Aorta (tissue), 5 donors: ENCODE data around the gene NT5C1A. TPM values are rescaled to one million over a fixed set of nuclear protein-coding genes. Genes with fewer than 3 reads are reported as not detected.

Source experiments
- ATAC-seq: fragments of 200-7000 bp; cut with Tn5 transposase; one replicate; pipeline ENCODE4 v1.9.1; 2022; ENCODE audit warnings: moderate library complexity; ENCODE audit not compliant: low FRiP score
- DNase-seq, 2 donors: peaks; one replicate each; pipeline ENCODE4 v3.0.0-alpha.2; 2020
- H3K27ac ChIP-seq, 2 donors: one replicate each; pipeline ENCODE4 v1.5.1; 2013; ENCODE audit warnings: low read length in 2 of 2, mild to moderate bottlenecking in 2 of 2, moderate library complexity in 2 of 2, control low read depth in 1 of 2, inconsistent platforms in 1 of 2, low read depth in 1 of 2
- H3K27me3 ChIP-seq, 2 donors: one replicate each; pipeline ENCODE4 v1.6.1; 2013; ENCODE audit warnings: control low read depth in 1 of 2, low read length in 1 of 2, mild to moderate bottlenecking in 1 of 2, moderate library complexity in 1 of 2; ENCODE audit not compliant: insufficient read depth in 2 of 2, control insufficient read depth in 1 of 2
- H3K36me3 ChIP-seq, 2 donors: one replicate each; pipeline ENCODE4 v1.6.1; 2013; ENCODE audit warnings: control low read depth in 1 of 2, low read length in 1 of 2, mild to moderate bottlenecking in 1 of 2; ENCODE audit not compliant: insufficient read depth in 2 of 2, control insufficient read depth in 1 of 2
- H3K4me1 ChIP-seq, 2 donors: one replicate each; pipeline ENCODE4 v1.6.1; 2013; ENCODE audit warnings: low read length in 2 of 2, control low read depth in 1 of 2, mild to moderate bottlenecking in 1 of 2, moderate library complexity in 1 of 2; ENCODE audit not compliant: insufficient read depth in 2 of 2, control insufficient read depth in 1 of 2
- H3K4me3 ChIP-seq, 2 donors: one replicate each; pipeline ENCODE4 v1.5.1; 2013; ENCODE audit warnings: low read length in 2 of 2, control low read depth in 1 of 2, mild to moderate bottlenecking in 1 of 2
- H3K9me3 ChIP-seq: one replicate; pipeline ENCODE4 v1.6.1; 2013; ENCODE audit warnings: mild to moderate bottlenecking, low read length; ENCODE audit not compliant: control insufficient read depth
- WGBS, 2 donors: extraction: QIAGEN DNeasy Blood & Tissue Kit; methylation state at CpG; one replicate each; pipeline ENCODE4 v1.1.7; 2013; 5-methylcytosine and 5-hydroxymethylcytosine counted together
- intact Hi-C, 2 donors: fragments of 100-400 bp; cut with DNase I; formaldehyde crosslinking; loops; one replicate each; pipeline versions ENCODE4 v1.14.2 to v1.15.0; 2022
- polyA plus RNA-seq, 2 donors: library from polyadenylated mRNA; stranded (reverse); fragments of 200-250 nt; gene quantifications; one replicate each; pipeline ENCODE4 v1.2.3, GENCODE V29; 2013
- total RNA-seq, 2 donors: library from RNA; stranded (reverse); fragmentation: NEBNext Ultra II Directional; extraction: Animal tissue kit (Norgen Biotek cat#: 25700); gene quantifications; one replicate each; pipeline ENCODE4 v1.2.1, GENCODE V29; 2021
- donor health status: healthy with polysubstance abuse.
- donor health status: Bipolar disorder and iron deficiency.
- donor health status: DM: no; HTN: no; CAD: no.
- donor health status: DM: no; HTN: no; CAD: no.
- donor health status: DM: yes; HTN: yes; CAD: no.

NT5C1A gene
- total and polyA plus RNA-seq, 4 donors, result 0.46 to 0.57 TPM; not detected in 2

DNA sequence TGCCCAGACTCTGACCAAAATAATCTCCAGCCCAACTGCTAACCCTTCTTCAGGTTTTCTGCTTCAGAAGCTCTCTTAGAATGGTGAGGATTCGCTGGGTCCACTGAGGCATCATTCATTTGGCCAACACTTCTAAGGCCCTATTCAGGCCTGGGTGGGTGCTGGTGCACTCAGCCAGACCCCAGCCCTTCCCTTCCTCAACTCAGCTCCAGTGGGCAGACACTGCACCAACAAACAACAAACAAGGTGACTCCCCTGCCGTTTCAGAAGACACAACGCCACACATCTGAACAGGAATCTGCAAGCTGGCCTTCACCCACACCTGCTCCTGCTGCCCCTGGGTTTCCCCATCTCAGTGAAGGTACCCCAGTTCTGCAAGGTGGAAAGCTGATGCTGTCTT is 38.5 kb downstream of the NT5C1A start:
- H3K4me3 ChIP-seq, result peak overlapping the region in 1 of 2 donors; percentile 15
- ATAC-seq (no peak), DNase-seq (no peak)
- H3K27me3 ChIP-seq, result no peaks in the 10 kb centered on the region
- H3K36me3 ChIP-seq, result peaks cover 3 to 10% of the 10 kb centered on the region in 2 donors
- intact Hi-C loops, result no loop called here
- H3K4me1 ChIP-seq, result peaks cover 3 to 7% of the 10 kb centered on the region in 2 donors
- H3K9me3 ChIP-seq, result no peaks in the 10 kb centered on the region
- H3K27ac ChIP-seq, result peak overlapping the region in 1 of 2 donors; percentile 39
- 46 to 53% methylated on average over 3 of the region's 3 CpGs for WGBS, 2 donors

DNA sequence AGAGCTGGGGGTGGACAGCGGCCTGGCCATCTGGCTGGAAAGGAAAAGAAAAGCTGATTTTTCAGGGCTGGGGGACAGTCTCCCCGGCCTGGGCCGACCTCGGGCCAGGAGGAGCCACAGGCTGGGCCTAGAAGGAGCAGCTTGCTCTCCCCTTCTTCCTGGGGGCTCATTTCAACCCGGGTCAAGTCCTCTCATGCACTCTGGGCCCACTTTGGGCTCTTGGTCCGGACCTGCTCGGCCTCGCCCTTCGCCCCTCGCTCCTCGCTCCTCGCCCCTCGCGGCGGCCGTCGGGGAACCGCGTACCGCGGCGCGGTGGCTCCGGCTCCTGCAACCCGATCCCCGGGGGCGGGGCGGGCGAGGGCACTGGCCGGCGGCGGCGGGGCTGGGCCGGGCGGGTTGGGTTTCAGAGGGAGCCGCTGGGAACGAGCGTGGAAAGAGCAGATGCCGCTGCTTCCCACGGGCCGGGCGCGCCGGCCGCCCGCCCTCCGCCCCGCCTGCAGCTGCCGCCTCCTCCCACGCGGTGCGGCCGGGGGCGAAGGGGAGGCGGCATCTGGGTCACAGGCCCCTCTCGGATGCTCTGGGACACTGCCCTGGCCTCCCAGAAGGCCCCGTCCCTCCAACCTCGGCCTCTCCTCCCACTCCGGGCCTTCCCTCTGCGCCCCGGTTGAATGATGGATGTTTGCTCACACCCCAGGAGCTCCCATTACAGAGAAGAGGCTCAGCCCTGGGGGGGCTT is 39.1 kb downstream of the NT5C1A start:
- 1 to 7% methylated on average over 31 to 61 of the region's 61 CpGs for WGBS, 2 donors
- ATAC-seq (peak; percentile 80), DNase-seq (peak; percentile 75 to 93)
- peaks cover 0 to 6% of the 10 kb centered on the region in 2 donors for H3K4me1 ChIP-seq
- H3K4me3 ChIP-seq, result peak overlapping the region in 1 of 2 donors; percentile 15
- no peaks in the 10 kb centered on the region for H3K9me3 ChIP-seq
- no peaks in the 10 kb centered on the region for H3K27me3 ChIP-seq
- H3K36me3 ChIP-seq, result peaks cover 3 to 10% of the 10 kb centered on the region in 2 donors
- intact Hi-C loops, result no loop called here
- peak overlapping the region in 1 of 2 donors; percentile 39 for H3K27ac ChIP-seq

DNA sequence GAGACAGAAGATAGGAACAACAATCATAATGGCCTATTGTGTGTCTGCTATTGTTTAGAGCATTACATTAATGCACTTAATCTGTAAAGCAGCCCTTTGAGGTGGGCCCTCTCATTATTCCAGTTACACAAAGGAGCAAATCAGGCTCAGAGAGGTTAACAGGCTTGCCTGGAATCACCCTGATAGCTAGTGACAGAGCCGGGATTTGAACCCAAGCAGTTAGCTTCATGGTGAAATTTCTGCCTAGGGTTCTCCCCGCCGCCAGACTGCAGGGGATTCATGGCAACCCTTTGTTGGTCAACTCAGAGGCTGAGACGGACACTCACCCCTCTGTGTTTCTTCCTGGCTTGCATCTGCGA is 39.6 kb downstream of the NT5C1A start:
- WGBS, 2 donors, result 45 to 46% methylated on average over 5 of the region's 5 CpGs
- Histone ChIP-seq H3K4me1 (peaks cover 0 to 6% of the 10 kb centered on the region in 2 donors), H3K27ac (peak overlapping the region in 1 of 2 donors; percentile 2), H3K27me3 (no peaks in the 10 kb centered on the region), H3K9me3 (no peaks in the 10 kb centered on the region), H3K4me3 (no peak overlapping the region), H3K36me3 (peaks cover 3 to 10% of the 10 kb centered on the region in 2 donors)
- no peak for DNase-seq
- ATAC-seq, result no peak
- intact Hi-C loops, result no loop called here

DNA sequence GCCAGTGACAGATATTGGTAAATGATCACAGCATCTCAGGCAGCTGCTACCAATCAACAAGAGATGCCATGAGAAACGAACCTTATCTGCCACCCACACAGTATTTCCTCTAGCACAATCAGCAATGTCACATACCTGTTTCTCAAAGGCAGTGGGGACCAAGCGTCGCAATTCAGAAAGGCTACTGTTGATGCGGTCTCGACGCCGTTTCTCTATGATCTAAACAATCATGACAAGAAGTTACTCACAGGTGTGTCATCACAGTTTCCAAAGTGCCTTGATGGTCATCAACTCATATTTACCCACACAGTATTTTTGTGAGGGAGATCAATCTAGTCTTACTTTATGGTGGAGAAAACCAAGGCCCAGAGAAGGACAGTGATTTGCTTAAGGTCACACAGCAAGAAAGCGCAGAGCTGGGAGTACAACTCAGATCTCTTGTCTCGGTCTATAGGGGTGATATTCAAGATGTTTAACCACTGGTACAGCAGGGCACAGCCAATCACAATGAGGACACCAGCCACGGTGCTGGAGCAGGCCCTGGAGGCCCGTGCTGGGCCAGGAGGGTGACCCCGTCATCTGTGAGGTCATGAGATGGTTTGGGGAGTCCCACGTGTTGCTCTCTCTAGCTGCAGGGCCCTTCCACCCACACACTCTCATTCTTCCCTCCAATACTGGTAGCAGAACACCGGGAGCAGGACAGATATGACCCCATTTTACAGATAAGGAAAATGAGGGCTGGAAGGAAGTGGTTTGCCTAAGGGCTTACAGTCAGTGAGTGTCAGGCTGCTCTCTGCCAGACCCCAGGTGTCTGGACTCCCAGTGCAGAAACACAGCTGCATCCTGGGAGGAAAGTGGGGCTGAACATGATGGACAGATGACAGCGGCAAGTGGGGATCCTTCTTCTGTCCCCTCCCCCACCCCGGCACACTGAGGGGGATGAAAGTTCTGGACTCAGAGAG is 40.3 kb downstream of the NT5C1A start:
- no peaks in the 10 kb centered on the region for H3K27me3 ChIP-seq
- no peak overlapping the region for H3K4me3 ChIP-seq
- ATAC-seq, result no peak
- peak overlapping the region in 1 of 2 donors; percentile 20 for H3K27ac ChIP-seq
- H3K4me1 ChIP-seq, result peaks cover 0 to 6% of the 10 kb centered on the region in 2 donors
- H3K9me3 ChIP-seq, result no peaks in the 10 kb centered on the region
- WGBS, 2 donors, result 58% methylated on average over 16 of the region's 16 CpGs
- intact Hi-C loops, result no loop called here
- peaks cover 3 to 10% of the 10 kb centered on the region in 2 donors for H3K36me3 ChIP-seq
- DNase-seq, result no peak

DNA sequence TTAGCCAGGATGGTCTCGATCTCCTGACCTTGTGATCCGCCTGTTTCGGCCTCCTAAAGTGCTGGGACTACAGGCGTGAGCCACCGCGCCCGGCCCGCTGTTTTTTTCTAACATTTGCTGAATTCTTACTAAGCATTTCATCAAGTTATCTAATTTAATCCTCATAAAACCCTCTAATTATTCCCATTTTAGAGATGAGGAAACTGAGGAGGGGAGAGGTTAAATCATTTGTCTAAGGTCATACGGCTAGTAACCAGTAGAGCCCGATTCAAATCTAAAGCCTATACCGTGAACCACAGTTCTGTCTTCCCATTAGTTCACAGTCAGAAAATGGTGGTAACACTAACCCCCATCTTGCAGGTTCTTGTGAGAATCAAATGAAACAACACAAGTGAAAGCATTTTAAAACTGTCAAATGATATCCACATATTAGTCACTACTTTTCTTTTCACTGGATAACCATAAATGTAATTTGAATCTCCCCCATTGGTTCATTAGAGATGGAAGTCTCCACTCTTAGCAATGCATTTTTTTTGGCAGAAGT is 43.0 kb downstream of the NT5C1A start:
- H3K4me3 ChIP-seq, result no peak overlapping the region
- no peaks in the 10 kb centered on the region for H3K27me3 ChIP-seq
- DNase-seq (no peak), ATAC-seq (no peak)
- intact Hi-C loops, result no loop called here
- WGBS, 2 donors, result 92 to 96% methylated on average over 11 of the region's 11 CpGs
- no peaks in the 10 kb centered on the region for H3K4me1 ChIP-seq
- no peak overlapping the region for H3K27ac ChIP-seq
- peaks cover 3 to 10% of the 10 kb centered on the region in 2 donors for H3K36me3 ChIP-seq
- H3K9me3 ChIP-seq, result no peaks in the 10 kb centered on the region

DNA sequence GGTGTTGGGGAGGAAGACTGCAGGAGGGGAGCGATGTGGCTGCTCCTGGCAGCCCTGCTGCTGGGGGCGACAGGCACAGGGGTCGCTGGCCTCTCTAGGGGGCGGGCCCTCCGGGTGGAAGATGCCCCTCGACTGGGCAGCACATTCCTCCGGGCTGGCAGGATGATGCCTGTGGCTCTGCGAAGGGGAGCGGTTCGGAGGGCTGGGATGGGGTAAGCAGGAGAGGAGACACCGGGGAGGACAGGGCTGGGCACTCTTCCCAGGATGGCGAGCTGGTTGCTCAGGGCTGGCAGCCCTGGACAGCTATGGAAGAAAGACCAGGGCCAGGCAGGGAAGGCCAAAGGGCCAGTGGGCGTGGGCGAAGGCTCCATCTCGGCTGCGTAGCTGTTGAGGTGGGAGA is 45.3 kb downstream of the NT5C1A start:
- Histone ChIP-seq H3K4me3 (no peak overlapping the region), H3K9me3 (no peaks in the 10 kb centered on the region), H3K27me3 (no peaks in the 10 kb centered on the region), H3K4me1 (no peaks in the 10 kb centered on the region), H3K27ac (peak overlapping the region; percentile 91 to 95), H3K36me3 (peaks cover 3 to 10% of the 10 kb centered on the region in 2 donors)
- DNase-seq (no peak), ATAC-seq (no peak)
- WGBS, 2 donors, result 38 to 46% methylated on average over 16 of the region's 16 CpGs
- intact Hi-C loops, result no loop called here

DNA sequence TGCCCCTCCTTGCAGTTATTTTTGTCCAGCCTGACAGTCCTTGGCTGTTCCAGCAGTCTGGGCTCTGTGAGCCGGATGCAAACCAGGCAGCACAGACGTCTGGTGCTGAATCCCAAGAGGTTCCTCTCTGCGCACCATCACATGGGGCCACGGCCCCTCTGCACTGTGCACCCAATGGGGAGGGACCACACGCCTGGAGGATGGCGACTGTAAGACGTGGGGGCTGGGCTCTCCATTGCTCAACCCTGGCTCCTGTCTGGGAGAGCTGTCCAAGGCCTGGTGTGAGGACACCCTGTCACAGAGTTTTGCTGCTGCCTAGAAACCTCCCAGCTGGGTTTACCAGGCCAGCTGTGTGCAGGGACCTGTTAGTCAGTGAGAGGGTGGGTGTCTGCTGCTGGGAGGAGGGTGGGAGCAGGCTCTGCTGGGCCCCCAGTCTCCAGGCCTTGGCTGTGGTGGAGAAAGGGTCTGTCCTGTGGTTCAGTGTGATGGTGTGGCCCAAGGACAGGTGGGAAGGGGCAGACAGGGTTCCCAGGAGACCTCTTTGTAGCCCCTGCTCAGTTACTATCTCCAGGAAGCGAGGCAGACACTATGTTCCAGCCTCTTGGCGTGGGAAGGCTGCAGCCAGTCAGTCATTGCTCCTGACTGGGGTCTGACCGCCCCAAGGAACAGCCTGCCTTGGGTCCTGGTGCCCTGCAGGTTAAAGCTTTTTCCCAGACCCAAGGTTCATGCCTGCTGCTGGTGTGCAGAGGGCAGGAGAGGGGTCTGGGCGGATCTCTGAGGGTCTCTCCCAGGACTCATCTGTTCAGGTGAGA is 46.2 kb downstream of the NT5C1A start:
- DNase-seq (peak; percentile 92 to 94), ATAC-seq (peak; percentile 94)
- no peak overlapping the region for H3K4me3 ChIP-seq

DNA sequence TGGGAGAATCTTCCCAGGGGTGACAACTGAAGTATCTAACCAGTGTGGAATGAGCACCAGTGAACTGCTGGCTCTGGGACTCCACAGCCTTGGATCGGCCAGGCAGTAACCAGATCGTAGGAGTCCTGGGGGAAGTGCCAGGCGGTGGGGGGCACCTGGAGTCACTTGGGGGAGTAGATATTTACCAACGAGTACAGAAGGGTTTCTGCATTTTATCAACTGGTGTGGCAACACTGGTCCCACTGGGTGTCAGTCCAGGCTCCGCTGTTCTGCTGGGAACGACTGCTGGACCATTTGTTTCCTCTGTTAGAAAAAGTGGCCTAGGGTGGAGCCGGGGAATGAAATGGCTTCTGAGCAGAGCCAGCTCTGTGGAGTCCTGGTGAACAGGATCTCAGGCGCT is 46.9 kb downstream of the NT5C1A start:
- H3K27me3 ChIP-seq, result no peaks in the 10 kb centered on the region
- ATAC-seq (no peak), DNase-seq (no peak)
- H3K36me3 ChIP-seq, result no peaks in the 10 kb centered on the region
- whole genome bisulfite sequencing, 2 donors, result 11% methylated on average over 8 of the region's 8 CpGs
- no peaks in the 10 kb centered on the region for H3K9me3 ChIP-seq
- intact Hi-C loops, result no loop called here
- peak overlapping the region; percentile 82 to 83 for H3K27ac ChIP-seq
- no peak overlapping the region for H3K4me3 ChIP-seq
- H3K4me1 ChIP-seq, result no peaks in the 10 kb centered on the region

More for the DNA sequence above, 46.2 kb downstream of the NT5C1A start:
- no peaks in the 10 kb centered on the region for H3K27me3 ChIP-seq
- H3K27ac ChIP-seq, result peak overlapping the region; percentile 91 to 95
- intact Hi-C loops, result no loop called here
- no peaks in the 10 kb centered on the region for H3K9me3 ChIP-seq
- no peaks in the 10 kb centered on the region for H3K4me1 ChIP-seq
- 6 to 9% methylated on average over 11 of the region's 11 CpGs for WGBS, 2 donors
- peaks cover 3% of the 10 kb centered on the region in 2 donors for H3K36me3 ChIP-seq
